Measurements from ENCODE around the gene DLG2.

Gene DLG2

GRCh38 chr11:83723999-83724398 is 1903.1 kb downstream of the DLG2 start:
- DNase-seq = peak; percentile 66

GRCh38 chr11:83722392-83723119 is 1904.6 kb downstream of the DLG2 start:
- no peak for DNase-seq

- DNase-seq = peak; percentile 19
These were observed 1905.9 kb downstream of the DLG2 start for GRCh38 chr11:83721263-83721662.

- no peak for DNase-seq
These were observed 1906.5 kb downstream of the DLG2 start for GRCh38 chr11:83720675-83721074.

GRCh38 chr11:83717537-83717936 is 1909.6 kb downstream of the DLG2 start:
- peak; percentile 16 for DNase-seq

GRCh38 chr11:83715927-83716535 is 1911.1 kb downstream of the DLG2 start:
- no peak for DNase-seq

- peak; percentile 22 for DNase-seq
These were observed 1913.4 kb downstream of the DLG2 start for GRCh38 chr11:83713708-83714107.

- DNase-seq = no peak
These were observed 1916.0 kb downstream of the DLG2 start for GRCh38 chr11:83711106-83711527.

- DNase-seq = no peak
These were observed 1917.7 kb downstream of the DLG2 start for GRCh38 chr11:83709434-83709833.

GRCh38 chr11:83706566-83706965 is 1920.6 kb downstream of the DLG2 start:
- DNase-seq = no peak

- DNase-seq = peak; percentile 48
These were observed 1924.3 kb downstream of the DLG2 start for GRCh38 chr11:83702796-83703195.

GRCh38 chr11:83697518-83697917 is 1929.6 kb downstream of the DLG2 start:
- no peak for DNase-seq

GRCh38 chr11:83695046-83695445 is 1932.1 kb downstream of the DLG2 start:
- no peak for DNase-seq

- peak; percentile 35 for DNase-seq
These were observed 1932.8 kb downstream of the DLG2 start for GRCh38 chr11:83694191-83694910.

GRCh38 chr11:83693306-83693992 is 1933.7 kb downstream of the DLG2 start:
- no peak for DNase-seq

GRCh38 chr11:83692675-83693074 is 1934.5 kb downstream of the DLG2 start:
- DNase-seq = no peak

- DNase-seq = peak; percentile 66
These were observed 1935.6 kb downstream of the DLG2 start for GRCh38 chr11:83691451-83691950.

GRCh38 chr11:83689144-83689780 is 1937.9 kb downstream of the DLG2 start:
- peak; percentile 51 for DNase-seq

GRCh38 chr11:83687787-83688186 is 1939.4 kb downstream of the DLG2 start:
- DNase-seq = no peak

- no peak for DNase-seq
These were observed 1941.4 kb downstream of the DLG2 start for GRCh38 chr11:83685730-83686129.

- no peak for DNase-seq
These were observed 1943.1 kb downstream of the DLG2 start for GRCh38 chr11:83684071-83684470.

- no peak for DNase-seq
These were observed 1944.6 kb downstream of the DLG2 start for GRCh38 chr11:83682611-83682973.

Data from fibroblast of skin of right biceps (primary cell).